ENCODE measurements around the gene PCAT7.

DNA sequence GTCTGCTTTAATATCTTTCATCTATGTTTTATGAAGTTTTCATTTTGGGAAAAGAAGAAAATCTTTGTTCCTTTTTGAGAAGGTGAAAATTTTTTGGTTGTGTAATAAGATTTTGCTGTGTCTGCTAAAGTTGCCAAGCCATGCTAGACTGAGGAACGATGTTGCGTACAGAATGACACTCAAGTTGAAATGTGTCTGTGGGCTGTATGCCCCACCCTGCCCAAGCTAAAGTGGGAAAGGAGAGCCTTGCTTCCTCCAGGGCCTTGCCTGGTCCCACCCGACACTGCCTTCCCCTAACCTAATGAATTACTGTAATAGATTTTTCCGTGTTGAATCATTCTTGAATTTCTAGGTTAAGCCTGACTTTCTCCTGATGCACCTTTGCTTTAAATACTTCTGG is 2.5 kb downstream of the PCAT7 start:
- TF ChIP-seq CTCF (IDR thresholded peaks at IDR 0.05) = no peak
- TF ChIP-seq POLR2A (IDR thresholded peaks at IDR 0.05) = no peak
